IPS-18a (cell line): ENCODE data around the gene TMED7.
A peak's percentile ranks its signal among the peaks of the same experiment; 100 is the strongest.
"Not testable (repeated sequence)": the region's sequence is repeated elsewhere in the genome, so short reads cannot be mapped to it uniquely, and the experiment has no call there.

Experiments used
- H3K27ac ChIP-seq: one replicate; pipeline ENCODE4 v1.5.1; 2013; ENCODE audit warnings: low read length
- H3K27me3 ChIP-seq: one replicate; pipeline ENCODE4 v1.6.1; 2013; ENCODE audit warnings: mild to moderate bottlenecking, low read length; ENCODE audit not compliant: control insufficient read depth, insufficient read depth
- H3K36me3 ChIP-seq: one replicate; pipeline ENCODE4 v1.6.1; 2013; ENCODE audit warnings: low read depth, low read length; ENCODE audit not compliant: control insufficient read depth
- H3K4me1 ChIP-seq: one replicate; pipeline ENCODE4 v1.6.1; 2013; ENCODE audit warnings: low read depth, low read length; ENCODE audit not compliant: control insufficient read depth
- H3K4me3 ChIP-seq: one replicate; pipeline ENCODE4 v1.5.1; 2013; ENCODE audit warnings: low read length
- H3K9ac ChIP-seq: one replicate; pipeline ENCODE4 v1.6.1; 2013; ENCODE audit warnings: mild to moderate bottlenecking, low read length, moderate library complexity
- H3K9me3 ChIP-seq: one replicate; pipeline ENCODE4 v1.6.1; 2013; ENCODE audit warnings: low read depth, low read length; ENCODE audit not compliant: control insufficient read depth

TMED7 gene

GRCh38 chr5:115648056-115648455 lies 22.2 kb upstream of the TMED7 start:
- Histone ChIP-seq H3K4me1 (no peaks in the 10 kb centered on the region), H3K36me3 (no peaks in the 10 kb centered on the region), H3K9me3 (no peaks in the 10 kb centered on the region), H3K27me3 (no peaks in the 10 kb centered on the region), H3K27ac (no peak overlapping the region), H3K4me3 (no peak overlapping the region), H3K9ac (no peak overlapping the region)

DNA sequence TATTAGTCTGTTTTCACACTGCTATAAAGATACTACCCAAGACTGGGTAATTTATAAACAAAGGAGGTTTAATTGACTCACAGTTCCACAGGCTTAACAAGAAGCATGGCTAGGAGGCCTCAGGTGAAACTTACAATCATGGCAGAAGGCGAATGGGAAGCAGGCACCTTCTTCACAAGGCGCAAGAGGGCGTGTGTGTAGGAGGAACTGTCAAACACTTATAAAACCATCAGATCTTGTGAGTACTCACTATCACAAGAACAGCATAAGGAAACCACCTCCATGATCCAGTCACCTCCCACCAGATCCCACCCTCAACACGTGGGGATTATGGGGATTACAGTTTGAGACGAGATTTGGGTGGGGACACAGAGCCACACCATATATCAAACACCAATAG lies 19.6 kb upstream of the TMED7 start:
- not testable (repeated sequence) for H3K27ac ChIP-seq, H3K9ac ChIP-seq, H3K36me3 ChIP-seq, H3K4me1 ChIP-seq, H3K9me3 ChIP-seq, H3K4me3 ChIP-seq, H3K27me3 ChIP-seq

- no peak overlapping the region for H3K27ac ChIP-seq
- H3K4me3 ChIP-seq, result no peak overlapping the region
- no peaks in the 10 kb centered on the region for H3K4me1 ChIP-seq
- H3K9me3 ChIP-seq, result no peaks in the 10 kb centered on the region
- no peaks in the 10 kb centered on the region for H3K36me3 ChIP-seq
- no peaks in the 10 kb centered on the region for H3K27me3 ChIP-seq
- H3K9ac ChIP-seq, result no peak overlapping the region
Observed at GRCh38 chr5:115644046-115644445, 18.2 kb upstream of the TMED7 start.

DNA sequence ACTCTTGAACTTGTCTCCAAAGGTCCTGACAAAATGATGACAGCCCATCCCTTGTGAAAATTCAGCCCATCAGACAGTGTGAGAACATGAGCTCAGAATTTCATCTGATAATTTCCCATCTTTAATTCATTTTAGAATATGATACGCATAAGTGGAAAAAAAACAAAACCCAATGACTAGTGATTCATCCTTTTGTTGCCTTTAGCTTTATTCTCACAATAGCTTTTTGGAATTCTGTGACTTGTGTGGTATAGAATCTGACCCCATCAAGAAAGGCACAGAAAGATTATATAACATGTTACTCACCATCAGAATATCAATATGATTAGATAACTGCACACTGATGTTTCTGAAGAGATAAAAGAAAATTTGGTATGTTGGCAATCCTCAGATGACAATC lies 16.1 kb upstream of the TMED7 start:
- no peaks in the 10 kb centered on the region for H3K4me1 ChIP-seq

GRCh38 chr5:115640274-115640673 lies 14.4 kb upstream of the TMED7 start:
- Histone ChIP-seq H3K4me3 (no peak overlapping the region), H3K4me1 (peaks cover 15% of the 10 kb centered on the region), H3K36me3 (no peaks in the 10 kb centered on the region), H3K9ac (no peak overlapping the region), H3K27me3 (no peaks in the 10 kb centered on the region), H3K27ac (no peak overlapping the region), H3K9me3 (no peaks in the 10 kb centered on the region)

More for the DNA sequence above, 16.1 kb upstream of the TMED7 start:
- no peak overlapping the region for H3K27ac ChIP-seq
- no peaks in the 10 kb centered on the region for H3K36me3 ChIP-seq
- H3K9me3 ChIP-seq, result no peaks in the 10 kb centered on the region
- no peak overlapping the region for H3K9ac ChIP-seq
- H3K27me3 ChIP-seq, result no peaks in the 10 kb centered on the region
- no peak overlapping the region for H3K4me3 ChIP-seq

- Histone ChIP-seq H3K4me1 (peaks cover 15% of the 10 kb centered on the region), H3K4me3 (no peak overlapping the region), H3K9me3 (no peaks in the 10 kb centered on the region), H3K27ac (no peak overlapping the region), H3K36me3 (no peaks in the 10 kb centered on the region), H3K27me3 (no peaks in the 10 kb centered on the region), H3K9ac (no peak overlapping the region)
Observed at GRCh38 chr5:115639377-115639776, 13.5 kb upstream of the TMED7 start.

GRCh38 chr5:115637507-115637906 lies 11.7 kb upstream of the TMED7 start:
- no peaks in the 10 kb centered on the region for H3K9me3 ChIP-seq
- H3K27ac ChIP-seq, result no peak overlapping the region
- H3K36me3 ChIP-seq, result no peaks in the 10 kb centered on the region
- H3K9ac ChIP-seq, result no peak overlapping the region
- no peaks in the 10 kb centered on the region for H3K27me3 ChIP-seq
- no peak overlapping the region for H3K4me3 ChIP-seq
- H3K4me1 ChIP-seq, result peaks cover 20% of the 10 kb centered on the region

DNA sequence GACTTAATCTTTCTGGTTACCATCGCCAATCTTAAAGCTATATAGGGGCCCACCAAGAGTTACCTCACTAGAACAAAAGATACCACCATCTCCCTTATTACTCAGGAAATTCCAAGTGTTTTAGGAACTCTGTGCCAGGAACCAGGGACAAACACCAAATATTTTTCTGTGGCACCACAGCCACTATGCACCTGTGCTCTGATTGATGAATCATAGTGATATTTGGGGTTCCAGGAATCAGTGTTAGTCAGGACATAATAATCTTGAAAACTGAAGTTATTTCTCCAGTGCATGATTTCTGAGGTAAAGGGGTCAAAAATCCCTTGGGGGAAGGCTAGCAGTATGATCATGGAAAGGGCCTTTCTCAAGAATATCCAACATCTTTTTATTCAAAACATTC lies 10.2 kb upstream of the TMED7 start:
- H3K4me1 ChIP-seq, result peaks cover 24% of the 10 kb centered on the region
- no peaks in the 10 kb centered on the region for H3K9me3 ChIP-seq
- H3K27ac ChIP-seq, result no peak overlapping the region
- H3K9ac ChIP-seq, result no peak overlapping the region
- no peak overlapping the region for H3K4me3 ChIP-seq
- no peaks in the 10 kb centered on the region for H3K36me3 ChIP-seq
- no peaks in the 10 kb centered on the region for H3K27me3 ChIP-seq

GRCh38 chr5:115634343-115635132 lies 8.7 kb upstream of the TMED7 start:
- no peaks in the 10 kb centered on the region for H3K9me3 ChIP-seq
- peak overlapping the region; percentile 38 for H3K4me3 ChIP-seq
- H3K27ac ChIP-seq, result peak overlapping the region; percentile 2
- H3K36me3 ChIP-seq, result no peaks in the 10 kb centered on the region
- H3K4me1 ChIP-seq, result peaks cover 24% of the 10 kb centered on the region
- peak overlapping the region; percentile 22 for H3K9ac ChIP-seq
- H3K27me3 ChIP-seq, result no peaks in the 10 kb centered on the region

GRCh38 chr5:115629903-115630302 lies 4.1 kb upstream of the TMED7 start:
- H3K36me3 ChIP-seq, result no peaks in the 10 kb centered on the region
- H3K4me1 ChIP-seq, result peaks cover 11% of the 10 kb centered on the region
- H3K9me3 ChIP-seq, result no peaks in the 10 kb centered on the region
- H3K27ac ChIP-seq, result no peak overlapping the region
- no peak overlapping the region for H3K9ac ChIP-seq
- H3K4me3 ChIP-seq, result no peak overlapping the region
- H3K27me3 ChIP-seq, result no peaks in the 10 kb centered on the region

DNA sequence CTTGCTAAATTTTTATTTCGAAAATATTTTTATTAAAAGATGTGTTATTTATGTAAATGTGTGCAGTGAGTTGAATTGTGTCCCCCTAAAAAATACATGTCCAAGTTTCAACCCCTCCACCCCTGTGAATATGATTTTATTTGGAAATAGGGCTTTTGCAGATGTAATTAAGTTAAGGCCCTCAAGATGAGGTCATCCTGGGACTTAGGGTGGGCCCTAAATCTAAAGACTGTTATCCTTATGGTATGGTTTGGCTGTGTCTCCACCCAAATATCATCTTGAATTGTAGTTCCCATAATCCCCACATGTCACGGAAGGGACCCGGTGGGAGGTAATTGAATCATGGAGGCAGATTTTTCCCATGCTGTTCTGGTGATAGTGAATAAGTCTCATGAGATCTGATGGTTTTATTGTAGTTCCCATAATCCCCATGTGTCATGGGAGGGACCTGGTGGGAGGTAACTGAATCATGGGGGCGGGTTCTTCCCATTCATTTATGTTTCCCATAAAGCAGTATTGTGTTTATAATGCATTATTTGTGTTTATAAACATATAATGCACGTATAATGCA lies 1.5 kb upstream of the TMED7 start:
- H3K36me3 ChIP-seq, result peaks cover under 1% of the 10 kb centered on the region
- peak overlapping the region; percentile 79 for H3K4me3 ChIP-seq
- no peak overlapping the region for H3K9ac ChIP-seq
- no peaks in the 10 kb centered on the region for H3K27me3 ChIP-seq
- peaks cover 15% of the 10 kb centered on the region for H3K4me1 ChIP-seq
- no peaks in the 10 kb centered on the region for H3K9me3 ChIP-seq
- H3K27ac ChIP-seq, result no peak overlapping the region

DNA sequence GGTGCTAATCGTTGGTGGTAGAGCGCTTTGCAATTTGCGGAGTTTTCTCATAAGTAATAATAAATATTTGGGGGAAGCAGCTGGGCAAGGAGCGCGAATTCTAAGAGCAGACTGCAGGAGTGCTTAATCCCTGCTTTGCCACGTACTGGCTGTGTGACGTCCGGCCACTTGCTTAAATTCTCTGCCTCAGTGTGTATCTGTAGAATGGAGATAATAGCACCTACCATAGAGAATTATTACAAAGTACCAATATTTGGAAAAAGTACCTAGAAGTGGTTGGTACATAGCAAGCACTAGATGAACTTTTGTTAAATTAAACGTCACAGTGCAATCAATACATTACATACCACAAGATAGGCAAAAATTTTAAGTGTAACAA lies 598 bp upstream of the TMED7 start:
- no peaks in the 10 kb centered on the region for H3K9me3 ChIP-seq
- H3K4me3 ChIP-seq, result peak overlapping the region; percentile 79
- peaks cover 5% of the 10 kb centered on the region for H3K36me3 ChIP-seq
- no peak overlapping the region for H3K27ac ChIP-seq
- peaks cover 11% of the 10 kb centered on the region for H3K4me1 ChIP-seq
- peak overlapping the region; percentile 77 for H3K9ac ChIP-seq
- no peaks in the 10 kb centered on the region for H3K27me3 ChIP-seq
